Pons (tissue), 1 donor: ENCODE results near the gene P4HA1.
A peak's percentile ranks its signal among the peaks of the same experiment; 100 is the strongest.
"Not testable (repeated sequence)": the region's sequence is repeated elsewhere in the genome, so short reads cannot be mapped to it uniquely, and the experiment has no call there.

ENCODE experiments used
- DNase-seq: peaks from one replicate; pipeline ENCODE4 v3.0.0-alpha.2; 2016; ENCODE audit warnings: low spot score

P4HA1 gene

GRCh38 chr10:73096449-73097304 is at the start of gene P4HA1:
TSS of gene P4HA1 (minus strand) at chr10:73096866. CDS start at chr10:73074883, 21,983 bp downstream.
- peak; percentile 98 for DNase-seq

GRCh38 chr10:73141603-73142002 is 44.9 kb upstream of the P4HA1 start:
- no peak for DNase-seq

DNA sequence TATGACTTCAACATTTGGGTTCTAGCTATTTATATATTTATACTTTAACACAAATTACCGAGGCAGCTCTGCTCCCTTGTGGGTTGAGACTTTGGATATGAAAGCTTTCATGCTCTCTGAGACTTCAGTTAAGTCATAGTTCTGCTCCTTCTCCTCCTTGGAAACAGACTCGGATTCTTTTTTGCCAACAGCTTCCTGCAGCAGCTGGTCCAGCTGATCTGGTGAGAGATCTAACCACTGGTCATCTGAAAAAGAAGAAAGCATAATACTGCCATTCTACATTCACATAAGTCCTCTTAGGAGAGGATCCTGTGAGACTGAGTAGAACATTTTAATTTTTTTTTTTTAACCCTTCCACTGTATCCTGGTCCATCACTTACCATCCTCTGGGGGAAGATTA is 42.6 kb upstream of the P4HA1 start:
- no peak for DNase-seq

- no peak for DNase-seq
Measured at GRCh38 chr10:73136627-73137026, 40.0 kb upstream of the P4HA1 start.

DNA sequence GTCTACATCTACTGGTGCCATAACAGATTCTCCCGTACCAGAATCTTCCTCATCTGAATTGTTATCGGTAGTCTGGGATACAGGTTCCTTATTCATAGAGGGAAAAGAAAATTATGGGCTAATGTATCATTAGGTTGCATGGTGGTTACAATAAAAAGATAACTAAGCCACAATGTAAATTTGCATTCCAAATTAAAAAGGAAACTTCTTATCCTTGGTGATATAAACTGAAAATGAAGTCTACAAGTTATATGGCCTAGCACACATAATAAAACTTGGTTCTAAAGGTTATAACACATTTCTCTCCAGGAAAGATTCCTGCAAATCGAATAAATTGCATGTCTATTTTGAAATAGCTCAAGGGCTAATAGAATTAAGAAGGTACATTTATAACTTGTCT is 38.1 kb upstream of the P4HA1 start:
- no peak for DNase-seq

DNA sequence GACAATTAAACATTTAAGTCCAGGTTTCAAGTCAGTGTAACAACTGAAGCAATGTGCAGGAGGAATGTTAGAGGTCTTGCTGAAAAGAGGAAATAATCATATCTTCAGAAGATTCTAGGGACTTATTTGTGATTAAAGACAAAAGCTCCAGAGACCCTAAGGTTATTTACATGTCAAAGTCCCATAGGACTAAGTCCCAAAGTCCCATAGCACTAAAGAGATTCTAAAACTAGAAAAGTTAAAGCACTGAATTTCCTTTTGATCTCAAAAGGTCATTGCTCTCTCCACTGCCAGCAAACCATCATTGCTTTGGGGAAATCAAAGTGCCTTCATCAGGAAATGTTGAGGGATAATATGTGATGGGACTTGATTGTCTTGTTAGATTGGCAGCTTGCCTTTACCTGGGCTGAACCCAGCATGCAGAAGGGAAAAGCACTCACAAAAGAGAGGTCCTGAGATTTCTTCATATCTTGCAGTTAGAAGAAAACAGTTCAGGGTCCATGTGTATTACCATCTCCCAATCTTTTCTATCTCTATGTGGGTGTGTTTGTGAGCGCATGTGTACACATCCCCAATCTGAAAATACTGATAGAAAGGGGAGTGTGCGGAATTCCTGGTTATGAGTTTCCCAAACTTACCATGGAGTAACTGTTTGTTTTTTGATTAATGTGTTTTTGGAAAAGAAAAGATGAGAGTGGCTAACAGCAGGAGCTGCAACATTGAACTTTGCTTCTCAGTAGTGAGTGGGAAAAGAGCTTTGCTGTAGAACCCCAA is 35.4 kb upstream of the P4HA1 start:
- DNase-seq, result no peak

DNA sequence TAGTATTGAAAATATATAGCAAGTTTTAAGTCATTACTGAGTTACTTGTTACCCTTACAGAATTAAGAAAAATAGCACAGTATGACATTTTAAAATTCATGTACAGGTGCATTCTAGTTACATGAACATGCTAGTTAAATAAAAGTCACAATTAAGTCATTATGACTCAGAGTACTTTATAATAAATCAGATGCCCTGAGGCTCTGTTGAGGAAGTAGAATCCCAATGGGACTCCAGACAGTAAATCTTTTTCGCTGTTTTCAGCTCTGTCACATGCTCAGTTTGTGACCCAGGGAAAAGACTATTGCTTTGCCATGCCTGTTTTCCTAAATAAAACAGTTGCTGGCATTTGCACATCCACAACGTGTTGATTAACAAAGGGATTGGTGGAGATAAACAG is 34.6 kb upstream of the P4HA1 start:
- peak; percentile 10 for DNase-seq

DNA sequence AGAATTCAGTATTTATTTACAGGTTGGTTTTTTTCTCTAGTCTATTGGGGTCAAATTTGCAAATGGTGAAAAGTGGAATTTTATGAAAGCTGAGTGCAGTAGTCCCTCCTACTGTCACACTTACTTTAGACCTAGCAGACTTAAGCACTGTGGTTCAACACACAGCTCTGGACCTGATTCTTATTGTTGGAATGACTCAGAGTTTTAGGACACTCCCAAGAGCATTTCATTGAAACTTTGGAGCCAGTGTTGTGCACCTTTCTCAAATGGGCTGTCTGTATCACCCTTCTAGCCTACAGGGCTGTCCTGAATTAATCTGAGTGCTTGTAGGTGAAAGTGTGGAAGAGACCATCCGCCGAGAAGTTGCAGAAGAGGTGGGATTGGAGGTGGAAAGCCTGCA is 29.7 kb upstream of the P4HA1 start:
- DNase-seq, result no peak

DNA sequence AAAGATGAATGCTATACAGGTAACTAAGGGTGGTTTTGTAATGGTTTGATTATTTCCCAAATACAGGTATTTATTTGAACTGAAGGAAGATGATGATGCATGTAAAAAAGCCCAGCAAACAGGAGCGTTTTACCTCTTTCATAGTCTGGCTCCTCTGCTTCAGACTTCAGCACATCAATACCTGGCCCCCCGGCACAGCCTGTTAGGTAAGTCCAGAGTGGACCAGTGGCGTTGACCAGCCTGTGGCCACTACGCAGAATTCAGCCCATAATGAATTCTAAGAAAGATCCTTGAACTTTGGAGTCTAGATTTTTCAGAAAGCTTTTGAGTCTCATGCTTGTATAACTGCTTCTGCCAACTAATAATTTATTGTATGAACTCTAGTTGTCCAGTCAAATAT is 23.3 kb upstream of the P4HA1 start:
- no peak for DNase-seq

- DNase-seq, result no peak
Measured at GRCh38 chr10:73119457-73119856, 22.8 kb upstream of the P4HA1 start.

GRCh38 chr10:73117976-73118743 is 21.5 kb upstream of the P4HA1 start:
- DNase-seq, result no peak

- DNase-seq, result no peak
Measured at GRCh38 chr10:73116017-73116416, 19.4 kb upstream of the P4HA1 start.

- no peak for DNase-seq
Measured at GRCh38 chr10:73113551-73113950, 16.9 kb upstream of the P4HA1 start.

GRCh38 chr10:73112032-73112431 is 15.4 kb upstream of the P4HA1 start:
- DNase-seq, result not testable (repeated sequence)

DNA sequence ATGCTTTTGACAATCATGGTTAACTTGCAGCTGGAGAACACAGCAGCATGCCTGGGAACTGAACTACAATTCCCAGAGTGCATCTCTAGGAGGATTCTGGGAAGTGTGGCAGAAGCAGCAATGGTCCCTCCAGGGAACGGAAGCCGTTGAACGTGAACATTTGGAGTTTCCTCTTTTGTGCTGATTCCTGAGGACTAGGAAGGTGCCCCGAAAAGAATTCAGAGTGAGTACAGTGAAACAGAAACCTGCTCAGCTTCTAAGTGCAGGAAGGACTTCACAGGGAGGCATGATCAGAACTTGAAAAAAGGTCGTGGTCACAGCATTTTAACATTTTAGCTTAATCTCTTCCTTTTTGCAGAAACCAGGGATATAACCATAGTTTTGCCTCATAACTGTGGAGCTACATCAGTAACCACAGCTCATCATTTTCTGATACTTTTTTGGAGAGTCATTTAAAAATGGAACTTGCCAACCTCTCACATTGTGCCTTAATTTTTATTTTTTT is 13.7 kb upstream of the P4HA1 start, which contains the start of gene NUDT13:
TSS of gene NUDT13 (plus strand) at position 111 of the 505 bp plus-strand sequence. CDS start 3,911 bp downstream, outside the sequence.
- DNase-seq, result peak; percentile 95

- not testable (repeated sequence) for DNase-seq
Measured at GRCh38 chr10:73109248-73109652, 12.6 kb upstream of the P4HA1 start.

DNA sequence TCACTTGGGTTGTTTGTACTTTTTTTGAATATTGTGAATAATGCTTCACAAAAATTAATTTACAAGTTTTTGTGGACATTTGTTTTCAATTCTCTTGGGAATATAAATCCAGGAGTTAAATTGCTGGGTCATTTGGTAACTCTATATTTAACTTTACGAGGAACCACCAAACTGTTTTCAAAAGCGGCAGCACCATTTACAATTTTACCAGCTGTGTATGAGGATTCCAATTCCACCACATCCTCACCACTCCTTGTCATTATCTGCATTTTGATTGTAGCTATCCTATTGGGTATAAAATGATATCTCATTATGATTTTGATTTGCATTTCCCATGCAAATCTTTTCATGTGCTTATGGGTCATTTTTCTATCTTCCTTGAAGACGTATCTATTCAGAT is 9.6 kb upstream of the P4HA1 start:
- no peak for DNase-seq

DNA sequence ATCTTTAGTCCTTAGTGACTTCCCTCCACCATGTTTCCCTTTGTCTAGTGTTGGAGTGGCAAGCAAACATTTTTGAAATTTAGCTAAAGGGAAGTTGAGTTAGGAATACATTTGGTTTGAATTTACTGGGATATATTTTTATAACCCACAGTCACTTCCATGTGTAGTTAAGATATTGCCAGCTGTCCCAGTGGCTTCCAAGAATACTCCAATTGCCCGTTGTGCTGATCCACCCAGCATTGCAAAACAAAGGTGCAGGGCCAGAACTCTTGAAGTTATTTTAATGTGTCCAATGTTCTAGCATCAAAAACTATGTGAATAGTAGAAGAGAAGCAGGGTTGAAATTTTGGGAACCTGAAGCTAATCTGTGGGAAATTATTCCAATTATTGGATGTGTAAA is 2.5 kb upstream of the P4HA1 start:
- DNase-seq, result no peak

DNA sequence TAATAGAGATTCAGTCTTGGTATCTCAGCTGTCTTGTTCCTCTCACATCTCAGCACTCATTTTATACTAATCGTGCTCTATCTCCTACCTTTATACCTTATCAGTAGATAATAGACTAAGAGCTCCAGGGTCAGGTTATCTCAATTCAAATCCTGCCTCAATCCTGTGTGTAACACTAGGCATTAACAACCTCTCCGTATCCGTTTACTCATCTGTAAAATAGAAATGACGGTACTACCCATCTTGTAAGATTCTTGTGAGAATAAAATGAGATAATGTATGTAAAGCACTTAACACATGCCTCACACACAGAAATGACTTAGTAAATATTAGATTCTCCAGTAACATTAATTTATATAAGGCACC is 622 bp upstream of the P4HA1 start:
- no peak for DNase-seq

DNA sequence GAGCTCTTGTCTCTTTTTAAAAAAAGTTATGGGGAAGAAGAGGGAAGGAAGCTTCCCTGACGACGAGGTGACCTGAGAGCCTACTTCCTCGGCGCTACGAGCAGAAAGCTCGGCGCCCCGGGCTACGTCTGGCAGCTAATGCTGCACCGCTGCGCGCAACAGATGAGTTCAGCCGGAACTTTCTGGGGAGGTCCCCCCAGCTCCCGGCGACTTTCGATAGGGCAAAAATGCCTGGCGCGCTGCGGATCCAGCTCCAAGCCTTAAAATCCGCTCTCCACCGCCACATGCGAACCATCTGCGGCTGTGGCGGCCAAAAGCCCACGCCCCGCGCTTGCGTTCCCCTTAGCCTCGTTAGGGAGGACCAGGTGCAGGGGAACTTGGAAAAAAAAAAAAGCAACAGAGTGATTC is 621 bp downstream of the P4HA1 start:
- DNase-seq, result no peak

DNA sequence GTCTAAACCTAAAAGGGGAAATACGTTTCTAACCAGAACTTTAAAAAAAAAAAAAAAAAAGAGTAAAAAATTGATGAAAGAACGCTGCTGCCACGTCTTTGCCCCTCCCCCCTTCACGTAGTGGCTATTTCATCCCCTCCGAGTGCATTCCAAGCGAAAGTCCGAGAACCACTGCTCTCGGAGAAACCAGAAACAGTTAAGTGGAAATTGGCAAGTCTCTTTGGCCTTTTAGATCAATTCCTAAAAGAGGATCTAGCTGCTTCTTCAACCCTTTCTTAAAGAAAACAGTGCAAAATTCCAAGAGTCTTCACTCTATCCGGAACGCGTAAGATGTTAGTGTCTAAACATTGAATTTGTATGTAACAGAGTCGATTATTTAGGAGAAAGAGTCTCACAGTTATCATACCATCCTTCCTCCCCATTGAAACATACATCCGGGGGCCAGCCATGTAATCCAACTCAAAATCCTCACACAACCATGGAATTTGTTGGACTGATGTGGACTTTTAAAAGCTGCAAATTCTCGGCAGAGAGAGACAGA is 1.1 kb downstream of the P4HA1 start:
- DNase-seq, result peak; percentile 83

DNA sequence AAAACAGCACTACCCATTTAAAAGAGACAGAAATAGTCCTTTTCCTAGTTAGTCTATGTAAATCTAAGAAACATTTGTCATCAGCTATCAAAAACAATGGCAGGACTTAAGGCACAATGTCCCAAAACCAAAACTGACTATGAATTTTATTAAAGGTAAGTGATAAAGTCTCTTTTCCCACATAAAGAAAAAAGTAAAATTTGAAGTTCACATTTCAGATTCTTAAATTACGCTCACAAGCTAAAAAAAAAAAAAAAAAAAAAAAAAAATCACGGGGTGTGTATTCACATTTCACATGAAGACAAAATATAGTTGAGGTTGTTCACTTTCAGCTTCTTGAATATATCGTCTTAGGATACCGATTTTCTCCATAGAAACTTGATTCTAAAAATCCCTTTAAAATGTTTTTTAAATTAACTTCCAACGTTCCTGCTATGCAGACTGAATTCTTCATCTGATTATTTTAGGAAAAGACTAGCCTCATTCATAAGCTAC is 1.6 kb downstream of the P4HA1 start:
- DNase-seq, result no peak
